ENCODE measurements around the gene TMCO6. TPM values are rescaled to one million over a fixed set of nuclear protein-coding genes. Genes with fewer than 3 reads are reported as not detected.

TMCO6 gene
- total RNA-seq (2014; rRNA removed; shearing (Covaris generic)): 19.9 and 37.4 TPM in 2 replicates
- 18.7 and 19.0 TPM in 2 replicates for polyA plus RNA-seq (2016; fragmentation: Nextera tagmentation; extraction: Ambion mirVana)
- long read RNA-seq, partial matches to known transcripts: 2 of 8 reads
- long read RNA-seq, other reads (novel, unspliced or antisense): 4 of 8 reads

DNA sequence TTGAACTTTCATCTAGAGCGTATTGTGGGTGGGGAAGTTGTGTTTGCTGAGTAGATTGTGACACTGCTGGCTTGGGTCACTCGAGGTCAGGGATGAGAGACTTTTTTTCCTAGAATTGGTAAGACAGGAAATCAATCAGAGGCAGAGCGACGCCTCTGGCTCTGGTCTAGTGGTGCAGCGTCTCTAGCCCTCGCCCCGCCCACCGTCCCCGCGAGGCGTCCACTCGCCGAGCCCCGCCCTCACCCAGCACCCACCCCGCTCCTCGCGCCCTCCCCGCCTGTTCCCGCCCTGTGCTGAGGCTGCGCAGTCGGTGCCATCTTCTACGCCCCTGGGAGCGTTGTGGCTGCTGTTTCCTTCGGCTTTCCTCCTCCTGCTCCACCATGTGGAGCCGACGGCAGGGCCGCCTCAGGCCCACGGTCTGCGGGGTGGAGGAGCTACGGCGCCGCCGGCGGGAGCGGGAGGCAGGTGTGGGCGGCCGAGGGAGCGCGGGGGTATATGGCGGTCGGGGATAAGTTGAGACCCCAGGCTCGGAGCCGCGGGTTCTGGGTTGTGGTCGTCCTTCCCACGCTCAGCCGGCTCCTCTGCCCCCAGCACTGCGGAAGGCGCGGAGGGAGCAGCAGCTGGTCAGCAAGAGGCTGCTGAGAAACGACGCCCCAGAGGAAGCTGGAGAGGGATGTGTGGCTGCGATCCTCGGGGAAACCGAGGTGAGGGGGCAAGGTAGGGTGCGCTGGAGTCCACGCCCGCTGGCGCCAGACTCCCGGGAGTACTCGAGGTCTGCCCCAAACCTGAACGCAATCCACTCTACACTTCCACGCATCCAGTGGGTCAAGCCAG lies at the start of gene TMCO6:
Gene TMCO6 (plus strand): TSS at position 304 of the 834 bp plus-strand sequence. CDS start 77 bp downstream, at position 381.
- Histone ChIP-seq H3K4me2 (peak within 1 kb of the TSS; percentile 86), H3K27me3 (ENCODE audit: insufficient read depth) (no peaks in the 10 kb centered on the region), H3K4me1 (ENCODE audit: insufficient read depth) (peaks cover 17% of the 10 kb centered on the region), H3K36me3 (ENCODE audit: insufficient read depth) (0 out of 2 replicates have a peak, but pooled peaks cover 5% of the 10 kb centered on the region), H2AFZ (peak within 1 kb of the TSS; percentile 92), H3F3A (replicated peaks; ENCODE audit: low read depth) (no peaks in the 10 kb centered on the region), H3K4me3 (peak within 1 kb of the TSS; percentile 86), H4K20me1 (replicated peaks; ENCODE audit: insufficient read depth) (no peaks in the 10 kb centered on the region; the same call in 1 of the 2 replicates), H3K9me2 (ENCODE audit: insufficient read depth) (0 out of 2 replicates have a peak, but pooled peaks cover 3% of the 10 kb centered on the region), H3K27ac (ENCODE audit: low read depth) (peak within 1 kb of the TSS; percentile 45; the same call in 1 of the 2 replicates), H3K79me2 (replicated peaks; ENCODE audit: insufficient read depth) (peaks cover 13% of the 10 kb centered on the region)
- Mint-ChIP-seq H3K27me3 (ENCODE audit: insufficient read depth, low read depth, poor library complexity) (peaks cover 18% of the 10 kb centered on the region), H3K27ac (peak within 1 kb of the TSS; percentile 66; the same call in 1 of the 2 replicates), H3K4me3 (peak within 1 kb of the TSS; percentile 90), H3K4me1 (peaks cover 11% of the 10 kb centered on the region; the same call in 2 of the 3 replicates), H3K9me3 (peaks cover 3% of the 10 kb centered on the region; the same call in 1 of the 3 replicates), H3K36me3 (ENCODE audit: low read depth) (peaks cover 32% of the 10 kb centered on the region)
- peak; percentile 92 for ATAC-seq
- peak; percentile 97 for DNase-seq (ENCODE audit: low spot score)
- TF ChIP-seq POLR2AphosphoS5 (IDR thresholded peaks at IDR 0.05; ENCODE audit: low read depth): peak; percentile 97
- no peak for TF ChIP-seq EZH2 (IDR thresholded peaks at IDR 0.05; ENCODE audit: low read depth, unreplicated experiment)
- no peak for TF ChIP-seq EZH2phosphoT487 (IDR thresholded peaks at IDR 0.05; ENCODE audit: unreplicated experiment)
- TF ChIP-seq, protein P1, sequence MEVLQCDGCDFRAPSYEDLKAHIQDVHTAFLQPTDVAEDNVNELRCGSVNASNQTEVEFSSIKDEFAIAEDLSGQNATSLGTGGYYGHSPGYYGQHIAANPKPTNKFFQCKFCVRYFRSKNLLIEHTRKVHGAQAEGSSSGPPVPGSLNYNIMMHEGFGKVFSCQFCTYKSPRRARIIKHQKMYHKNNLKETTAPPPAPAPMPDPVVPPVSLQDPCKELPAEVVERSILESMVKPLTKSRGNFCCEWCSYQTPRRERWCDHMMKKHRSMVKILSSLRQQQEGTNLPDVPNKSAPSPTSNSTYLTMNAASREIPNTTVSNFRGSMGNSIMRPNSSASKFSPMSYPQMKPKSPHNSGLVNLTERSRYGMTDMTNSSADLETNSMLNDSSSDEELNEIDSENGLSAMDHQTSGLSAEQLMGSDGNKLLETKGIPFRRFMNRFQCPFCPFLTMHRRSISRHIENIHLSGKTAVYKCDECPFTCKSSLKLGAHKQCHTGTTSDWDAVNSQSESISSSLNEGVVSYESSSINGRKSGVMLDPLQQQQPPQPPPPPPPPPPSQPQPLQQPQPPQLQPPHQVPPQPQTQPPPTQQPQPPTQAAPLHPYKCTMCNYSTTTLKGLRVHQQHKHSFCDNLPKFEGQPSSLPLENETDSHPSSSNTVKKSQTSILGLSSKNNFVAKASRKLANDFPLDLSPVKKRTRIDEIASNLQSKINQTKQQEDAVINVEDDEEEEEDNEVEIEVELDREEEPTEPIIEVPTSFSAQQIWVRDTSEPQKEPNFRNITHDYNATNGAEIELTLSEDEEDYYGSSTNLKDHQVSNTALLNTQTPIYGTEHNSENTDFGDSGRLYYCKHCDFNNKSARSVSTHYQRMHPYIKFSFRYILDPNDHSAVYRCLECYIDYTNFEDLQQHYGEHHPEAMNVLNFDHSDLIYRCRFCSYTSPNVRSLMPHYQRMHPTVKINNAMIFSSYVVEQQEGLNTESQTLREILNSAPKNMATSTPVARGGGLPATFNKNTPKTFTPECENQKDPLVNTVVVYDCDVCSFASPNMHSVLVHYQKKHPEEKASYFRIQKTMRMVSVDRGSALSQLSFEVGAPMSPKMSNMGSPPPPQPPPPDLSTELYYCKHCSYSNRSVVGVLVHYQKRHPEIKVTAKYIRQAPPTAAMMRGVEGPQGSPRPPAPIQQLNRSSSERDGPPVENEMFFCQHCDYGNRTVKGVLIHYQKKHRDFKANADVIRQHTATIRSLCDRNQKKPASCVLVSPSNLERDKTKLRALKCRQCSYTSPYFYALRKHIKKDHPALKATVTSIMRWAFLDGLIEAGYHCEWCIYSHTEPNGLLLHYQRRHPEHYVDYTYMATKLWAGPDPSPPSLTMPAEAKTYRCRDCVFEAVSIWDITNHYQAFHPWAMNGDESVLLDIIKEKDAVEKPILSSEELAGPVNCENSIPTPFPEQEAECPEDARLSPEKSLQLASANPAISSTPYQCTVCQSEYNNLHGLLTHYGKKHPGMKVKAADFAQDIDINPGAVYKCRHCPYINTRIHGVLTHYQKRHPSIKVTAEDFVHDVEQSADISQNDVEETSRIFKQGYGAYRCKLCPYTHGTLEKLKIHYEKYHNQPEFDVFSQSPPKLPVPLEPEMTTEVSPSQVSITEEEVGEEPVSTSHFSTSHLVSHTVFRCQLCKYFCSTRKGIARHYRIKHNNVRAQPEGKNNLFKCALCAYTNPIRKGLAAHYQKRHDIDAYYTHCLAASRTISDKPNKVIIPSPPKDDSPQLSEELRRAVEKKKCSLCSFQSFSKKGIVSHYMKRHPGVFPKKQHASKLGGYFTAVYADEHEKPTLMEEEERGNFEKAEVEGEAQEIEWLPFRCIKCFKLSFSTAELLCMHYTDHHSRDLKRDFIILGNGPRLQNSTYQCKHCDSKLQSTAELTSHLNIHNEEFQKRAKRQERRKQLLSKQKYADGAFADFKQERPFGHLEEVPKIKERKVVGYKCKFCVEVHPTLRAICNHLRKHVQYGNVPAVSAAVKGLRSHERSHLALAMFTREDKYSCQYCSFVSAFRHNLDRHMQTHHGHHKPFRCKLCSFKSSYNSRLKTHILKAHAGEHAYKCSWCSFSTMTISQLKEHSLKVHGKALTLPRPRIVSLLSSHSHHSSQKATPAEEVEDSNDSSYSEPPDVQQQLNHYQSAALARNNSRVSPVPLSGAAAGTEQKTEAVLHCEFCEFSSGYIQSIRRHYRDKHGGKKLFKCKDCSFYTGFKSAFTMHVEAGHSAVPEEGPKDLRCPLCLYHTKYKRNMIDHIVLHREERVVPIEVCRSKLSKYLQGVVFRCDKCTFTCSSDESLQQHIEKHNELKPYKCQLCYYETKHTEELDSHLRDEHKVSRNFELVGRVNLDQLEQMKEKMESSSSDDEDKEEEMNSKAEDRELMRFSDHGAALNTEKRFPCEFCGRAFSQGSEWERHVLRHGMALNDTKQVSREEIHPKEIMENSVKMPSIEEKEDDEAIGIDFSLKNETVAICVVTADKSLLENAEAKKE (CRISPR knock-in tag; IDR thresholded peaks at IDR 0.05): no peak
- TF ChIP-seq, protein P2, sequence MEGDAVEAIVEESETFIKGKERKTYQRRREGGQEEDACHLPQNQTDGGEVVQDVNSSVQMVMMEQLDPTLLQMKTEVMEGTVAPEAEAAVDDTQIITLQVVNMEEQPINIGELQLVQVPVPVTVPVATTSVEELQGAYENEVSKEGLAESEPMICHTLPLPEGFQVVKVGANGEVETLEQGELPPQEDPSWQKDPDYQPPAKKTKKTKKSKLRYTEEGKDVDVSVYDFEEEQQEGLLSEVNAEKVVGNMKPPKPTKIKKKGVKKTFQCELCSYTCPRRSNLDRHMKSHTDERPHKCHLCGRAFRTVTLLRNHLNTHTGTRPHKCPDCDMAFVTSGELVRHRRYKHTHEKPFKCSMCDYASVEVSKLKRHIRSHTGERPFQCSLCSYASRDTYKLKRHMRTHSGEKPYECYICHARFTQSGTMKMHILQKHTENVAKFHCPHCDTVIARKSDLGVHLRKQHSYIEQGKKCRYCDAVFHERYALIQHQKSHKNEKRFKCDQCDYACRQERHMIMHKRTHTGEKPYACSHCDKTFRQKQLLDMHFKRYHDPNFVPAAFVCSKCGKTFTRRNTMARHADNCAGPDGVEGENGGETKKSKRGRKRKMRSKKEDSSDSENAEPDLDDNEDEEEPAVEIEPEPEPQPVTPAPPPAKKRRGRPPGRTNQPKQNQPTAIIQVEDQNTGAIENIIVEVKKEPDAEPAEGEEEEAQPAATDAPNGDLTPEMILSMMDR (conservative IDR thresholded peaks at IDR 0.05; ENCODE audit: low read depth in 2 of 2): peak; percentile 34 to 55; a peak in 3 of 4 replicates
- TF ChIP-seq STAT1 (IDR thresholded peaks at IDR 0.05; ENCODE audit: unreplicated experiment): no peak
- TF ChIP-seq ZNF114 (CRISPR knock-in tag; IDR thresholded peaks at IDR 0.05): no peak
- no peak for TF ChIP-seq JUNB (IDR thresholded peaks at IDR 0.05; ENCODE audit: unreplicated experiment)
- TF ChIP-seq, protein P3, sequence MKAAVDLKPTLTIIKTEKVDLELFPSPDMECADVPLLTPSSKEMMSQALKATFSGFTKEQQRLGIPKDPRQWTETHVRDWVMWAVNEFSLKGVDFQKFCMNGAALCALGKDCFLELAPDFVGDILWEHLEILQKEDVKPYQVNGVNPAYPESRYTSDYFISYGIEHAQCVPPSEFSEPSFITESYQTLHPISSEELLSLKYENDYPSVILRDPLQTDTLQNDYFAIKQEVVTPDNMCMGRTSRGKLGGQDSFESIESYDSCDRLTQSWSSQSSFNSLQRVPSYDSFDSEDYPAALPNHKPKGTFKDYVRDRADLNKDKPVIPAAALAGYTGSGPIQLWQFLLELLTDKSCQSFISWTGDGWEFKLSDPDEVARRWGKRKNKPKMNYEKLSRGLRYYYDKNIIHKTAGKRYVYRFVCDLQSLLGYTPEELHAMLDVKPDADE (IDR thresholded peaks at IDR 0.05): no peak
- TF ChIP-seq NANOG (IDR thresholded peaks at IDR 0.05; ENCODE audit: borderline replicate concordance): no peak
- TF ChIP-seq, protein P4, sequence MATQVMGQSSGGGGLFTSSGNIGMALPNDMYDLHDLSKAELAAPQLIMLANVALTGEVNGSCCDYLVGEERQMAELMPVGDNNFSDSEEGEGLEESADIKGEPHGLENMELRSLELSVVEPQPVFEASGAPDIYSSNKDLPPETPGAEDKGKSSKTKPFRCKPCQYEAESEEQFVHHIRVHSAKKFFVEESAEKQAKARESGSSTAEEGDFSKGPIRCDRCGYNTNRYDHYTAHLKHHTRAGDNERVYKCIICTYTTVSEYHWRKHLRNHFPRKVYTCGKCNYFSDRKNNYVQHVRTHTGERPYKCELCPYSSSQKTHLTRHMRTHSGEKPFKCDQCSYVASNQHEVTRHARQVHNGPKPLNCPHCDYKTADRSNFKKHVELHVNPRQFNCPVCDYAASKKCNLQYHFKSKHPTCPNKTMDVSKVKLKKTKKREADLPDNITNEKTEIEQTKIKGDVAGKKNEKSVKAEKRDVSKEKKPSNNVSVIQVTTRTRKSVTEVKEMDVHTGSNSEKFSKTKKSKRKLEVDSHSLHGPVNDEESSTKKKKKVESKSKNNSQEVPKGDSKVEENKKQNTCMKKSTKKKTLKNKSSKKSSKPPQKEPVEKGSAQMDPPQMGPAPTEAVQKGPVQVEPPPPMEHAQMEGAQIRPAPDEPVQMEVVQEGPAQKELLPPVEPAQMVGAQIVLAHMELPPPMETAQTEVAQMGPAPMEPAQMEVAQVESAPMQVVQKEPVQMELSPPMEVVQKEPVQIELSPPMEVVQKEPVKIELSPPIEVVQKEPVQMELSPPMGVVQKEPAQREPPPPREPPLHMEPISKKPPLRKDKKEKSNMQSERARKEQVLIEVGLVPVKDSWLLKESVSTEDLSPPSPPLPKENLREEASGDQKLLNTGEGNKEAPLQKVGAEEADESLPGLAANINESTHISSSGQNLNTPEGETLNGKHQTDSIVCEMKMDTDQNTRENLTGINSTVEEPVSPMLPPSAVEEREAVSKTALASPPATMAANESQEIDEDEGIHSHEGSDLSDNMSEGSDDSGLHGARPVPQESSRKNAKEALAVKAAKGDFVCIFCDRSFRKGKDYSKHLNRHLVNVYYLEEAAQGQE (IDR thresholded peaks at IDR 0.05; ENCODE audit: unreplicated experiment): no peak
- TF ChIP-seq CREB1 (CRISPR knock-in tag; IDR thresholded peaks at IDR 0.05; ENCODE audit: low read depth): peak; percentile 16; the same call in 1 of the 2 replicates

All from GM23338 (cell line).